Mononuclear cell (primary cell): ENCODE measurements around the gene NTM. TPM values are rescaled to one million over a fixed set of nuclear protein-coding genes. Genes with fewer than 3 reads are reported as not detected.

Source experiments
- H3K27me3 ChIP-seq: 2 replicates; pipeline ENCODE4 v1.6.0; 2011; ENCODE audit warnings: low read length, control low read depth; ENCODE audit not compliant: insufficient read depth
- H3K4me1 ChIP-seq: 2 replicates; pipeline ENCODE4 v1.5.1; 2011; ENCODE audit warnings: mild to moderate bottlenecking, low read length, control low read depth; ENCODE audit not compliant: insufficient read depth
- H3K4me3 ChIP-seq: 2 replicates; pipeline ENCODE4 v1.5.1; 2011; ENCODE audit warnings: mild to moderate bottlenecking, low read length, moderate library complexity
- H3K9me3 ChIP-seq: 2 replicates; pipeline ENCODE4 v1.5.1; 2011; ENCODE audit warnings: low read depth, mild to moderate bottlenecking, control low read depth, low read length
- total RNA-seq: library from RNA; depleted of rRNA; stranded (reverse); fragments of >200 nt; gene quantifications from one replicate; pipeline ENCODE4 v1.2.3, GENCODE V29; 2012

The NTM gene
- total RNA-seq, 1 donor: not detected

GRCh38 chr11:131609337-131609736, 238.9 kb downstream of the NTM start:
- H3K4me1 ChIP-seq: no peaks in the 10 kb centered on the region
- no peaks in the 10 kb centered on the region for H3K27me3 ChIP-seq
- H3K9me3 ChIP-seq: no peaks in the 10 kb centered on the region

GRCh38 chr11:131609921-131610320, 239.5 kb downstream of the NTM start:
- no peaks in the 10 kb centered on the region for H3K9me3 ChIP-seq

More at GRCh38 chr11:131609337-131609736, 238.9 kb downstream of the NTM start:
- no peak overlapping the region for H3K4me3 ChIP-seq

GRCh38 chr11:131611322-131611721, 240.9 kb downstream of the NTM start:
- H3K27me3 ChIP-seq: no peaks in the 10 kb centered on the region
- H3K4me1 ChIP-seq: no peaks in the 10 kb centered on the region
- H3K4me3 ChIP-seq: no peak overlapping the region
- no peaks in the 10 kb centered on the region for H3K9me3 ChIP-seq

More at GRCh38 chr11:131609921-131610320, 239.5 kb downstream of the NTM start:
- Histone ChIP-seq H3K4me1 (no peaks in the 10 kb centered on the region), H3K4me3 (no peak overlapping the region), H3K27me3 (no peaks in the 10 kb centered on the region)

GRCh38 chr11:131612533-131612932, 242.1 kb downstream of the NTM start:
- H3K27me3 ChIP-seq: no peaks in the 10 kb centered on the region
- no peak overlapping the region for H3K4me3 ChIP-seq
- H3K4me1 ChIP-seq: no peaks in the 10 kb centered on the region

GRCh38 chr11:131614631-131615030, 244.2 kb downstream of the NTM start:
- Histone ChIP-seq H3K9me3 (no peaks in the 10 kb centered on the region), H3K4me3 (no peak overlapping the region), H3K4me1 (no peaks in the 10 kb centered on the region), H3K27me3 (no peaks in the 10 kb centered on the region)

More at GRCh38 chr11:131612533-131612932, 242.1 kb downstream of the NTM start:
- H3K9me3 ChIP-seq: no peaks in the 10 kb centered on the region

- Histone ChIP-seq H3K4me1 (no peaks in the 10 kb centered on the region), H3K9me3 (no peaks in the 10 kb centered on the region), H3K4me3 (no peak overlapping the region), H3K27me3 (no peaks in the 10 kb centered on the region)
Observed at GRCh38 chr11:131615611-131616010, 245.2 kb downstream of the NTM start.

GRCh38 chr11:131616481-131617140, 246.2 kb downstream of the NTM start:
- Histone ChIP-seq H3K4me1 (no peaks in the 10 kb centered on the region), H3K4me3 (no peak overlapping the region), H3K27me3 (no peaks in the 10 kb centered on the region), H3K9me3 (no peaks in the 10 kb centered on the region)

- Histone ChIP-seq H3K9me3 (no peaks in the 10 kb centered on the region), H3K27me3 (no peaks in the 10 kb centered on the region), H3K4me1 (no peaks in the 10 kb centered on the region), H3K4me3 (no peak overlapping the region)
Observed at GRCh38 chr11:131618201-131618600, 247.8 kb downstream of the NTM start.

- H3K4me1 ChIP-seq: no peaks in the 10 kb centered on the region
- H3K9me3 ChIP-seq: no peaks in the 10 kb centered on the region
- no peak overlapping the region for H3K4me3 ChIP-seq
- H3K27me3 ChIP-seq: peaks cover 3% of the 10 kb centered on the region
Observed at GRCh38 chr11:131622193-131622592, 251.8 kb downstream of the NTM start.

GRCh38 chr11:131624531-131624930, 254.1 kb downstream of the NTM start:
- H3K9me3 ChIP-seq: no peaks in the 10 kb centered on the region
- H3K4me3 ChIP-seq: no peak overlapping the region
- H3K4me1 ChIP-seq: no peaks in the 10 kb centered on the region
- peaks cover 6% of the 10 kb centered on the region for H3K27me3 ChIP-seq

GRCh38 chr11:131626788-131627187, 256.4 kb downstream of the NTM start:
- Histone ChIP-seq H3K4me1 (no peaks in the 10 kb centered on the region), H3K9me3 (no peaks in the 10 kb centered on the region), H3K27me3 (peaks cover 6% of the 10 kb centered on the region), H3K4me3 (no peak overlapping the region)

- H3K4me1 ChIP-seq: no peaks in the 10 kb centered on the region
Observed at GRCh38 chr11:131628739-131629138, 258.3 kb downstream of the NTM start.

GRCh38 chr11:131629925-131630540, 259.6 kb downstream of the NTM start:
- Histone ChIP-seq H3K9me3 (no peaks in the 10 kb centered on the region), H3K4me1 (no peaks in the 10 kb centered on the region), H3K4me3 (no peak overlapping the region), H3K27me3 (peaks cover 6% of the 10 kb centered on the region)

More at GRCh38 chr11:131628739-131629138, 258.3 kb downstream of the NTM start:
- Histone ChIP-seq H3K27me3 (peaks cover 6% of the 10 kb centered on the region), H3K9me3 (no peaks in the 10 kb centered on the region), H3K4me3 (no peak overlapping the region)

GRCh38 chr11:131632971-131633370, 262.6 kb downstream of the NTM start:
- Histone ChIP-seq H3K27me3 (peaks cover under 1% of the 10 kb centered on the region), H3K4me3 (no peak overlapping the region), H3K9me3 (no peaks in the 10 kb centered on the region), H3K4me1 (no peaks in the 10 kb centered on the region)

GRCh38 chr11:131633921-131634715, 263.7 kb downstream of the NTM start:
- H3K9me3 ChIP-seq: no peaks in the 10 kb centered on the region
- H3K4me1 ChIP-seq: no peaks in the 10 kb centered on the region
- no peak overlapping the region for H3K4me3 ChIP-seq
- H3K27me3 ChIP-seq: no peaks in the 10 kb centered on the region
